H9 (cell line): ENCODE data around the gene ZNF483. TPM values are rescaled to one million over a fixed set of nuclear protein-coding genes. Genes with fewer than 3 reads are reported as not detected.

ENCODE experiments used
- DNase-seq: peaks from one replicate; pipeline ENCODE4 v3.0.0-alpha.2; 2017
- H2AFZ ChIP-seq: one replicate; pipeline ENCODE4 v1.6.1; 2013; ENCODE audit warnings: mild to moderate bottlenecking, low read length, control low read depth, moderate library complexity
- H2AK5ac ChIP-seq: 2 replicates; pipeline ENCODE4 v1.6.1; 2013; ENCODE audit warnings: low read length, control low read depth, mixed read lengths; ENCODE audit not compliant: insufficient read length
- H2BK120ac ChIP-seq: one replicate; pipeline ENCODE4 v1.6.1; 2013; ENCODE audit warnings: low read depth, mild to moderate bottlenecking, low read length, control low read depth, inconsistent platforms; ENCODE audit not compliant: poor library complexity, severe bottlenecking
- H2BK12ac ChIP-seq: 2 replicates; pipeline ENCODE4 v1.6.1; 2013; ENCODE audit warnings: low read length, control low read depth, mixed read lengths, low read depth; ENCODE audit not compliant: insufficient read length
- H2BK15ac ChIP-seq: 2 replicates; pipeline ENCODE4 v1.6.1; 2013; ENCODE audit warnings: low read depth, low read length, control low read depth
- H2BK20ac ChIP-seq: one replicate; pipeline ENCODE4 v1.6.1; 2013; ENCODE audit warnings: low read depth, mild to moderate bottlenecking, low read length, control low read depth, inconsistent platforms; ENCODE audit not compliant: poor library complexity, severe bottlenecking
- H2BK5ac ChIP-seq: 2 replicates; pipeline ENCODE4 v1.6.1; 2013; ENCODE audit warnings: low read length, control low read depth, mixed read lengths; ENCODE audit not compliant: insufficient read length
- H3K14ac ChIP-seq: 2 replicates; pipeline ENCODE4 v1.6.1; 2013; ENCODE audit warnings: low read length, control low read depth; ENCODE audit not compliant: insufficient read depth
- H3K18ac ChIP-seq: 2 replicates; pipeline ENCODE4 v1.6.1; 2013; ENCODE audit warnings: low read depth, mild to moderate bottlenecking, mixed read lengths, low read length, control low read depth; ENCODE audit not compliant: insufficient read length
- H3K23ac ChIP-seq: 2 replicates; pipeline ENCODE4 v1.6.1; 2013; ENCODE audit warnings: low read length, control low read depth, mixed read lengths, low read depth; ENCODE audit not compliant: insufficient read length
- H3K23me2 ChIP-seq: 2 replicates; pipeline ENCODE4 v1.6.1; 2013; ENCODE audit warnings: low read depth, mild to moderate bottlenecking, mixed read lengths, low read length, control low read depth; ENCODE audit not compliant: insufficient read length, poor library complexity, severe bottlenecking
- H3K27ac ChIP-seq: 2 replicates; pipeline ENCODE4 v1.5.1; 2013; ENCODE audit warnings: low read length, control low read depth, mixed read lengths, low read depth; ENCODE audit not compliant: insufficient read length
- H3K27me3 ChIP-seq: 2 replicates; pipeline ENCODE4 v1.6.1; 2013; ENCODE audit warnings: low read length, control low read depth, inconsistent platforms; ENCODE audit not compliant: insufficient read depth
- H3K4ac ChIP-seq: 2 replicates; pipeline ENCODE4 v1.6.1; 2013; ENCODE audit warnings: low read depth, mild to moderate bottlenecking, control low read depth, inconsistent platforms, low read length, moderate library complexity
- H3K4me1 ChIP-seq: 2 replicates; pipeline ENCODE4 v1.6.1; 2013; ENCODE audit warnings: low read length, control low read depth, inconsistent platforms; ENCODE audit not compliant: insufficient read depth
- H3K4me2 ChIP-seq: 2 replicates; pipeline ENCODE4 v1.6.1; 2013; ENCODE audit warnings: low read length, control low read depth, mixed read lengths; ENCODE audit not compliant: insufficient read length, insufficient read depth
- H3K56ac ChIP-seq: 2 replicates; pipeline ENCODE4 v1.6.1; 2013; ENCODE audit warnings: low read depth, mild to moderate bottlenecking, mixed read lengths, low read length, control low read depth; ENCODE audit not compliant: insufficient read length
- H3K79me1 ChIP-seq: 2 replicates; pipeline ENCODE4 v1.6.1; 2013; ENCODE audit warnings: low read depth, mild to moderate bottlenecking, moderate library complexity, low read length, control low read depth, inconsistent platforms; ENCODE audit not compliant: insufficient read depth, poor library complexity, severe bottlenecking
- H3K79me2 ChIP-seq: 2 replicates; pipeline ENCODE4 v1.6.1; 2013; ENCODE audit warnings: low read length, control low read depth, inconsistent platforms; ENCODE audit not compliant: insufficient read depth
- H3K9ac ChIP-seq: 2 replicates; pipeline ENCODE4 v1.6.1; 2013; ENCODE audit warnings: low read length, control low read depth, mixed read lengths; ENCODE audit not compliant: insufficient read length; ENCODE audit errors: extremely low read depth
- H3K9me3 ChIP-seq: one replicate; pipeline ENCODE4 v1.6.1; 2013; ENCODE audit warnings: low read depth, low read length, inconsistent platforms; ENCODE audit not compliant: control insufficient read depth
- H3T11ph ChIP-seq: one replicate; pipeline ENCODE4 v1.6.1; 2013; ENCODE audit warnings: mild to moderate bottlenecking, low read length, control low read depth, inconsistent platforms
- H4K20me1 ChIP-seq: one replicate; pipeline ENCODE4 v1.6.1; 2013; ENCODE audit not compliant: control insufficient read depth, insufficient read length, insufficient read depth
- H4K5ac ChIP-seq: 2 replicates; pipeline ENCODE4 v1.6.1; 2013; ENCODE audit warnings: low read depth, mild to moderate bottlenecking, mixed read lengths, low read length, control low read depth; ENCODE audit not compliant: insufficient read length
- H4K8ac ChIP-seq: replicated peaks from 2 replicates; pipeline ENCODE4 v1.6.1; 2013; ENCODE audit warnings: low read length, control low read depth, mixed read lengths, low read depth; ENCODE audit not compliant: insufficient read length
- H4K91ac ChIP-seq: 2 replicates; pipeline ENCODE4 v1.6.1; 2013; ENCODE audit warnings: low read depth, mild to moderate bottlenecking, moderate library complexity, mixed read lengths, low read length, control low read depth; ENCODE audit not compliant: insufficient read length
- H3K27ac Mint-ChIP-seq, 3 experiments: 2 replicates in 2 of 3; 3 replicates in 1 of 3; pipeline ENCODE4 v1.8.0; 2020 to 2021; ENCODE audit warnings: mixed read lengths in 3 of 3, mild to moderate bottlenecking in 1 of 3, moderate library complexity in 1 of 3
- H3K27me3 Mint-ChIP-seq: 2 replicates; pipeline ENCODE4 v1.8.0; 2021; ENCODE audit warnings: low read depth, mild to moderate bottlenecking, moderate library complexity, mixed read lengths
- H3K36me3 Mint-ChIP-seq, 3 experiments: 2 replicates in 2 of 3; 3 replicates in 1 of 3; pipeline ENCODE4 v1.8.0; 2020 to 2021; ENCODE audit warnings: low read depth in 3 of 3, mixed read lengths in 3 of 3; ENCODE audit not compliant: insufficient read depth in 1 of 3
- H3K4me1 Mint-ChIP-seq, 2 experiments: 2 replicates each; pipeline ENCODE4 v1.8.0; 2020; ENCODE audit warnings: mixed read lengths in 2 of 2
- H3K4me3 Mint-ChIP-seq, 2 experiments: 2 replicates in 1 of 2; 3 replicates in 1 of 2; pipeline ENCODE4 v1.8.0; 2020 to 2021; ENCODE audit warnings: mild to moderate bottlenecking in 2 of 2, mixed read lengths in 2 of 2, moderate library complexity in 1 of 2
- H3K9me3 Mint-ChIP-seq, 2 experiments: 2 replicates in 1 of 2; 3 replicates in 1 of 2; pipeline ENCODE4 v1.8.0; 2020; ENCODE audit warnings: mild to moderate bottlenecking in 2 of 2, mixed read lengths in 2 of 2, moderate library complexity in 1 of 2
- WGBS: extraction: QIAGEN DNeasy Blood & Tissue Kit; methylation state at CpG from one replicate; pipeline ENCODE4 v1.1.7; 2013; ENCODE audit warnings: missing lambda C conversion rate, low lambda C conversion rate, mixed read lengths; ENCODE audit not compliant: insufficient read length; ENCODE audit errors: extremely low coverage; 5-methylcytosine and 5-hydroxymethylcytosine counted together
- total RNA-seq: library from RNA; stranded (reverse); gene quantifications from 2 replicates; pipeline ENCODE4 v1.2.1, GENCODE V29; 2021
- TF ChIP-seq, protein P1 (sequence below): fragments of 200-600 bp; sonication (generic); conservative IDR thresholded peaks from 3 replicates; pipeline ENCODE4 v1.8.0; 2021; ENCODE audit warnings: antibody characterized with exemption, mild to moderate bottlenecking

The ZNF483 gene
- total RNA-seq, 1 experiment from 2014 or later, result 48.1 TPM

DNA sequence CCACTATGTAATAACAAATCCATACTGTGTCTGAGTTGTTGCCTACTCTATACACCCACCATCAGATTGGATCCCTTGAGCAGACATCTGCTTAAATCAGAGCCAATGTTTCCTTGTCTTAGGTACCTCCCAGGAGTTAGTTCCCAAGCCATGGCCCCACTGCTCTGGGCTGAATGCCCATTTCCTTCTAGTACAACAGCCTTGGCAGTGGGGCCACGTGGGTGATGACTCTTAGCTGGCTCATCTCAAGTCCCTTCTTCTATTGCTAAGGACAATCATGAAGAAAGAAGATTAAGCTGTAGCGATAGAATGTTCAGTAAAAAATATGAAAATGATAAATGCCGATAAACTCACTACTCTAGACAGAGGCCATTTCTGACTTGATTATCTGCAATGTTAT is 57.9 kb downstream of the ZNF483 start:
- H3K4me3 Mint-ChIP-seq, result no peak overlapping the region
- TF ChIP-seq, protein P1, sequence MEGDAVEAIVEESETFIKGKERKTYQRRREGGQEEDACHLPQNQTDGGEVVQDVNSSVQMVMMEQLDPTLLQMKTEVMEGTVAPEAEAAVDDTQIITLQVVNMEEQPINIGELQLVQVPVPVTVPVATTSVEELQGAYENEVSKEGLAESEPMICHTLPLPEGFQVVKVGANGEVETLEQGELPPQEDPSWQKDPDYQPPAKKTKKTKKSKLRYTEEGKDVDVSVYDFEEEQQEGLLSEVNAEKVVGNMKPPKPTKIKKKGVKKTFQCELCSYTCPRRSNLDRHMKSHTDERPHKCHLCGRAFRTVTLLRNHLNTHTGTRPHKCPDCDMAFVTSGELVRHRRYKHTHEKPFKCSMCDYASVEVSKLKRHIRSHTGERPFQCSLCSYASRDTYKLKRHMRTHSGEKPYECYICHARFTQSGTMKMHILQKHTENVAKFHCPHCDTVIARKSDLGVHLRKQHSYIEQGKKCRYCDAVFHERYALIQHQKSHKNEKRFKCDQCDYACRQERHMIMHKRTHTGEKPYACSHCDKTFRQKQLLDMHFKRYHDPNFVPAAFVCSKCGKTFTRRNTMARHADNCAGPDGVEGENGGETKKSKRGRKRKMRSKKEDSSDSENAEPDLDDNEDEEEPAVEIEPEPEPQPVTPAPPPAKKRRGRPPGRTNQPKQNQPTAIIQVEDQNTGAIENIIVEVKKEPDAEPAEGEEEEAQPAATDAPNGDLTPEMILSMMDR, result no peak
- Histone ChIP-seq H4K91ac (no peak overlapping the region), H2AK5ac (no peak overlapping the region), H3K4me1 (no peaks in the 10 kb centered on the region), H2BK120ac (no peak overlapping the region), H3K14ac (no peak overlapping the region), H4K8ac (no peak overlapping the region), H3K4me2 (no peak overlapping the region), H2BK15ac (no peak overlapping the region), H3K18ac (no peak overlapping the region), H3K27ac (no peak overlapping the region), H4K20me1 (no peaks in the 10 kb centered on the region), H3K56ac (no peak overlapping the region), H2AFZ (no peak overlapping the region), H3K23me2 (no peaks in the 10 kb centered on the region), H2BK5ac (no peak overlapping the region), H3K9ac (no peak overlapping the region), H3K23ac (no peak overlapping the region), H3K27me3 (no peaks in the 10 kb centered on the region), H3K9me3 (no peaks in the 10 kb centered on the region), H3K79me2 (no peaks in the 10 kb centered on the region), H3K4ac (no peak overlapping the region), H4K5ac (no peak overlapping the region), H2BK12ac (no peak overlapping the region), H3T11ph (no peak overlapping the region), H2BK20ac (no peak overlapping the region), H3K79me1 (no peaks in the 10 kb centered on the region)
- H3K27ac Mint-ChIP-seq, result no peak overlapping the region
- no peak for DNase-seq
- H3K4me1 Mint-ChIP-seq, result no peaks in the 10 kb centered on the region
- H3K36me3 Mint-ChIP-seq, result peaks cover 6 to 35% (median 30%) of the 10 kb centered on the region in 3 experiments
- H3K9me3 Mint-ChIP-seq, result no peaks in the 10 kb centered on the region
- no CpG with 5 or more reads among the region's 3 CpGs for WGBS
- H3K27me3 Mint-ChIP-seq, result no peaks in the 10 kb centered on the region
